Uterus (tissue), 2 donors: Measurements from ENCODE around the gene PTPRE.

ENCODE experiments used
- POLR2A ChIP-seq, 2 donors: fragments of 450-650 bp; IDR thresholded peaks; one replicate each; pipeline ENCODE4 v1.6.1; 2016; ENCODE audit warnings: antibody characterized with exemption in 2 of 2, mild to moderate bottlenecking in 1 of 2, moderate library complexity in 1 of 2
- TF ChIP-seq, protein P1 (sequence below), 4 experiments: fragments of 200-600 bp in 2 of 4; fragments of 450-650 bp in 2 of 4; sonication (generic) in 2 of 4; IDR thresholded peaks; one replicate each; pipeline ENCODE4 v1.5.1; 2016 to 2019; ENCODE audit warnings: antibody characterized with exemption in 4 of 4, mild to moderate bottlenecking in 2 of 4, moderate library complexity in 1 of 4

DNA sequence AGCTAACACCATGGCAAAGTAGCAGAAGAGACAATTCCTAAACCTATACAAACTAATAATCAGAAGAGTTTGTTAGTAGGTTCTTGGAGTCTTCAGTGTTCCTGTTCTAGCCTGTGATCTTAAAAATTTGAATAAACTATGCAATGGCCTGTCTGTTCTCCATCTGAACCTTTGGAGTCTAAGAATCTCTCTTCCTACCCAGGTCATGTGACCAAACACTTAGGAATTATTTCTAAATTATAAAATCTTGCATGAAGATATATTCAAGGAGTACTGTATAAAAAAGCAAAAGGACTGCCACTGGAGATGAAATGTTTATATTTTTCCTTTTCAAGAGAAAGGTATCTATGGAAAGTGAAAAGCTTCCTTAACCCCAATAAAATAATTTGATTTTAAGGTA is 216.9 kb downstream of the PTPRE start:
- TF ChIP-seq, protein P1, sequence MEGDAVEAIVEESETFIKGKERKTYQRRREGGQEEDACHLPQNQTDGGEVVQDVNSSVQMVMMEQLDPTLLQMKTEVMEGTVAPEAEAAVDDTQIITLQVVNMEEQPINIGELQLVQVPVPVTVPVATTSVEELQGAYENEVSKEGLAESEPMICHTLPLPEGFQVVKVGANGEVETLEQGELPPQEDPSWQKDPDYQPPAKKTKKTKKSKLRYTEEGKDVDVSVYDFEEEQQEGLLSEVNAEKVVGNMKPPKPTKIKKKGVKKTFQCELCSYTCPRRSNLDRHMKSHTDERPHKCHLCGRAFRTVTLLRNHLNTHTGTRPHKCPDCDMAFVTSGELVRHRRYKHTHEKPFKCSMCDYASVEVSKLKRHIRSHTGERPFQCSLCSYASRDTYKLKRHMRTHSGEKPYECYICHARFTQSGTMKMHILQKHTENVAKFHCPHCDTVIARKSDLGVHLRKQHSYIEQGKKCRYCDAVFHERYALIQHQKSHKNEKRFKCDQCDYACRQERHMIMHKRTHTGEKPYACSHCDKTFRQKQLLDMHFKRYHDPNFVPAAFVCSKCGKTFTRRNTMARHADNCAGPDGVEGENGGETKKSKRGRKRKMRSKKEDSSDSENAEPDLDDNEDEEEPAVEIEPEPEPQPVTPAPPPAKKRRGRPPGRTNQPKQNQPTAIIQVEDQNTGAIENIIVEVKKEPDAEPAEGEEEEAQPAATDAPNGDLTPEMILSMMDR (IDR thresholded peaks at IDR 0.05): no peak
- no peak for TF ChIP-seq POLR2A (IDR thresholded peaks at IDR 0.05)
